Fibroblast of peridontal ligament (primary cell): ENCODE measurements around the gene FOXL1.

ENCODE experiments used
- DNase-seq: peaks from one replicate; pipeline ENCODE4 v3.0.0-alpha.2; 2010; ENCODE audit errors: extremely low read depth

FOXL1 gene

GRCh38 chr16:86631444-86631843 lies 53.1 kb downstream of the FOXL1 start:
- DNase-seq = peak; percentile 43
